Measurements from ENCODE around the gene VASN.

VASN gene

DNA sequence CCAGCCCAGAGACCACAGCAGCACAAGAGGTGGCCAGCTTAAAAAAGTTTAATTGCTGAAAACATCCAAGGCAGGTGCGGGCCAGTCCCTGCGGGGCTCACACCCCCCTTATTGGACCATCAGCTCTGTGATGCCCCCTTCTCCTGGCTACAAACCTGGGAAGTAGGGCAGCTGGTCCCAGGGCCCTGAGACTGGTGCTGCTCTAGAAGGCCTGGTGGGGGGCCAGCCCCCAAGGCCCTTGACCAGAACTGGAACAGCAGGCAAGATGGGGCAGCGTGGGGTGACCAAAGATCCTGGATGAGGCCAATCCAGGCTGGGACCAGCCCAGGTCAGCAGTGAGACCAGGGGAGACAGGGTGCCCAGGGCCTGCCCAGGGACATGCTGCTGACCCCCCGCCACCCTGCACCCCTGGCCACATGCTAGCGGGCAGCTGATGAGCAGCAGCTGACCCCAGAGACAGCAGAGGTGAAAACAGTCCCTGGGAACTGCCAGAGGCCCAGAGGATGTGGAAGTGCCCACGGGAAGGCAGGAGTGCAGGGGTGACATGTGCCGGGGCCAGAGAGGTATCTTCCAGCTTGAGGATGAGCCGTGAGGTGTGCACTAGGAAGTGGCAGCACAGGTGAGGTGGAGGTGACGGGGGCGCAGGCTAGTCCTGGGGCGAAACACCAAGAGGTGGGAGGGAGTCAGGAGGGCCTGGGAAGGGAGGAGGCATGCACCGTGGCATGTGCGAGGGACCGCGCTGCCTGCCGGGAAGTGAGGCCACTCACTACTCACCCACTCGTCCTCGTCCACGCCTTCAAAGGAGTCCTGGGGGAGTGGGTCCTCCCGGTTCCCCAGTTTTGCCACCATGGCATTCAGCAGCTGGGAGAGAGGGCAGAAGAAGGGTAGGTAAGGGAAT is 16.9 kb upstream of the VASN start:
- DNase-seq = no peak

DNA sequence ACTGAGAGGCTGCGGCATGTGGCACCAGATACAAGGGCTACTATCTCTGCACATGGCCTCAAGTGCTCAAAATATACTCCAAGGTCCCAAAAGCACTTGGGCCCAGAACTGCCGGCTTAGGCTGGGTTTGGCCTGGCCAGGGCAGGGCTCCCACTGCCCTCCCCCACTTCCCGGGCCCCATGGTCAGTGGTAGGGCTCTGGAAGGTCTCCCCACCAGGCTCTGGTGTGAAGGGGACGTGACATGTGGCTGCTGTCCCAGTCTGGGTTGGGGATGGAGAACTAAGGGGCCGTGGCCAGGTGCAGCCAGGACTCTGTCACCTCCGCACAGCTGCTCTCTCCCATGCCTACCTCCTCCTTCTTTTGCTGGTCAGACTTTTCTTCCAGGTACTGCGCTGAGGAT is 14.8 kb upstream of the VASN start:
- no peak for DNase-seq

DNA sequence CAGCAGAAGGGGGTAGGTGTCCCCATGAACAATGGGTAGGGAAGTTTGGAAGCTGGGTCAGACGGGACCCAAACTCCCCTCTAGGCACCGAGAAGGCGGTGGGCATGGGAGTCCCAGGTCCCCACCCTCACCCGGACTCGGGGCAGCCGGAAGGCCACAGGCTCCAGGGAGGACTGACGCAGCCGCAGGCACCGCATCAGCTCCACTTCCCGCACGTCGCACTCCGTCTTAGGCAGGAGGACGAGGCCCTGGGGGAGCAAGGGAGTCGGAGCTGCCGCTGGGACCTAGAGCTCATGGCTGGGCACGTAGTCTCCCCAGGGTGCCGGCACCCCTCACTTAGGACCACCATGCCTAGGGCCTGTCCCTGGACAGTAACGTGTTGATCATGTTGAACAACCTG is 13.4 kb upstream of the VASN start:
- no peak for DNase-seq

DNA sequence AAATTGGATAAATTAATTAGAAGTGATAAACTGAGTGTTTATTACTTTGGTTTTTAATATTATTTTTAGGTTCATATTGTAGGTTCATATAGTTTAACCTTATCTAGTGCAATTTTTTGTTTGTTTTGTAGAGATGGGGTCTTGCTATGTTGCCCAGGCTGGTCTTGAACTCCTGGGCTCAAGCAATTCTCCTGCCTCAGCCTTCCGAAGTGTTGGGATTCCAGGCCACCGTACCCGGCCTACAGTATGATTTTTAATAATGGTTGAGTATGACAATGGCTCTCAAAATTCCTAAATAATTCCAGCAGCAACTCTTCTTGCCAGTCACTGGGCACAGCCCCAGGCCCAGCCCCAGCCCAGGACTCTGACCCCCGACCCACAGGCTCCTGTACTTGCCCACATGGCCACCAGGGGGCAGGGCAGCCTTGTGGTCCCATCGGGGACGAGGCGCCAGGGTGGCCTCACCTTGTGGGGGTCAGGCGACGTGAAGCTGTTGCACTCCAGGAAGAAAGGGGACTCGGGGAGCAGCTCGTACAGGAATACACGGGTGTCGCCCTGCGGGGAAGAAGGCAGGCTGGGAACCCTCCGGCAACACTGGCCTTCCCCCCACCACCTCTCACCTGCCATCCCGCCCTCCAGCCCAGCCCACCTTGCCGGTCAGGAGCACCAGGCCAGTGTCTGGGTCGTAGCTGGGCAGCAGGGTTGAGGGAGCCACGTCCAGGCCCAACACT is 12.7 kb upstream of the VASN start:
- no peak for DNase-seq

GRCh38 chr16:4359914-4360313 is 11.7 kb upstream of the VASN start:
- no peak for DNase-seq

- DNase-seq = no peak
These were observed 11.1 kb upstream of the VASN start for GRCh38 chr16:4360538-4361021.

DNA sequence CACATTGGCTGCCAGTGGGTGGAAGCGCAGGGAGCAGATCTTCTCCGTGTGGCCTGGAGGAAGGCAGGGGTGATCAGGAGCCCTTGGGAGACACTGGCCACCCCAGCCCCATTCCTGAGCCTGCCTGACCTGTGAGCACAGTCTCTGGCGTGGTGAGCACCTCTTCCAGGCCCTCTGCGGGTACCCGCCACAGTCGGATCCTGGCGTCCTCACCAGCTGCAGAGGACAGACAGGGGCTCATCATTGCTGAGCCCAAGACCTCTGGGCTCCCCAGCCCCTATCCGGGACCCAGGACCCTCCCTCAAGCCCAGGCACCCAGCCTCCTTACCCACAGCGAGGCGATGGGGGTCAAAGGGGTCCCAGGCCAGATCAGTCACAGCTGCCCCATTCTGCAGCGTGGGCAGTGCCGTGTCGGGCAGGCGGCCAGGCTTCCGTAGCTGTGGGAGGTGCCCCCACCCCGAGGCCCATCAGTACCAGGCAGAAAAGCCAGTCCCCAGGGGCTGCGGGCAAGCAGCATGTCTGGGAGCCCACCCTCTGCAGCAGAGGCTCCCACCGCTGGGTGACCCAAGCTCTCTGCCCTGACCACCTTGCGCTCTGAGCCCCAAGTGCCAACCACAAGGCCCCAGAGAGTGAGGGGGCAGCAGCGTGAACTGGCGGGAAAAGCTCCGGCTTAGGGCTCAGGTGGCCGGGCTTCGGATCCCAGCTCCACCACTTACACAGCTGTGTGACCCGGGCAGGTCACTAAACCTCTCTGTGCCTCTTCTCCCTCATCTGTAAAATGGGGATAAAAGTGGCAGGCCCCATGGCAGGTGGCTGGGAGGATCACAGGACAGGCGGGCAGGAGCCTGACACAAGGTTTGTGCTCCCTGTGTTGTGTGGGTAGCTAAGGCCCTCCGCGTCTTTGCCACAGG is 10.4 kb upstream of the VASN start:
- no peak for DNase-seq

DNA sequence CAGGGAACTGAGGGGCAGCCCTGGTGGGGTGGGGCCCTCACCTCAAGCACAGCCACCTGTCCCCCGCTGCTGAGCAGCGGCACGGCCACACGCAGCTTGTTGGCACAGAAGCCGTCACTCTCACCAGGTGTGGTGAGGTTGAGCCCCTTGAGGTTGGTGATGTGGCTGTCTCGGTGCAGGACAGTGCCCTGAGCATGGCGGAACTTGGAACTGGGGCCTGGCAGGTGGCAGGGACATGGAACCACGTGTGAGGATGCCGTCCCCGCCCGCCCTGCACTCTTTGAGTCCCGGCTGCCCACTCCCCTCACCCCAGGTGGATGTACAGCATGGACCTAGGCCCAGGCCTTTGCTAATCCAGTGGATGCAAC is 9.7 kb upstream of the VASN start:
- DNase-seq = no peak

GRCh38 chr16:4362476-4363135 is 9.0 kb upstream of the VASN start:
- no peak for DNase-seq

GRCh38 chr16:4364196-4365013 is 7.2 kb upstream of the VASN start:
- no peak for DNase-seq

DNA sequence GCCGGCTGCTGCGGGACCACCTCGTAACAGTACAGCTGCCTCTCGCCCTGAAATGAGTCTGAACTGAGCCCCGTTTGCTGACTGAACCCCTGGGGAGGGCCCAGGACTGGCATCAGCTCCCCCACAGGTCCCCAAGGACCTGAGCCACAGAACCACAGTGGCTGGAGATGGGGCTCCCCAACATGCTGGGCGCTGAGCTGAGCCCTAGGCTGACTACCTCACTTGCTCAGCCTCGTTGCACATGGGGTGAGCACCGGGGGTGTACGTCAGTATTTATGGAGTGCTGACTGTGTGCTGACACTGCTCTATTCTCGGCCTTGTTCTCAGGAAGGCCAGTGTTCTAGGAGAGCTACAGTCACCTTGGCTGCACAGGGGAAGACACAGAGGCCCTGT is 6.6 kb upstream of the VASN start:
- no peak for DNase-seq

- no peak for DNase-seq
These were observed 6.0 kb upstream of the VASN start for GRCh38 chr16:4365615-4366014.

GRCh38 chr16:4366016-4366415 is 5.6 kb upstream of the VASN start:
- no peak for DNase-seq

GRCh38 chr16:4367393-4367856 is 4.2 kb upstream of the VASN start:
- no peak for DNase-seq

GRCh38 chr16:4369007-4369733 is 2.5 kb upstream of the VASN start:
- no peak for DNase-seq

- DNase-seq = no peak
These were observed 1.5 kb upstream of the VASN start for GRCh38 chr16:4370151-4370550.

- no peak for DNase-seq
These were observed 885 bp upstream of the VASN start for GRCh38 chr16:4370570-4371356.

- no peak for DNase-seq
These were observed 441 bp downstream of the VASN start for GRCh38 chr16:4372001-4372577.

- DNase-seq = no peak
These were observed 1.1 kb downstream of the VASN start for GRCh38 chr16:4372578-4373355.
